ENCODE data around the gene PTPRO. TPM values are rescaled to one million over a fixed set of nuclear protein-coding genes. Genes with fewer than 3 reads are reported as not detected.

Gene PTPRO
- polyA plus RNA-seq, 1 of the 3 experiments (the other 2 are of a cell fraction) = 1.4 TPM

DNA sequence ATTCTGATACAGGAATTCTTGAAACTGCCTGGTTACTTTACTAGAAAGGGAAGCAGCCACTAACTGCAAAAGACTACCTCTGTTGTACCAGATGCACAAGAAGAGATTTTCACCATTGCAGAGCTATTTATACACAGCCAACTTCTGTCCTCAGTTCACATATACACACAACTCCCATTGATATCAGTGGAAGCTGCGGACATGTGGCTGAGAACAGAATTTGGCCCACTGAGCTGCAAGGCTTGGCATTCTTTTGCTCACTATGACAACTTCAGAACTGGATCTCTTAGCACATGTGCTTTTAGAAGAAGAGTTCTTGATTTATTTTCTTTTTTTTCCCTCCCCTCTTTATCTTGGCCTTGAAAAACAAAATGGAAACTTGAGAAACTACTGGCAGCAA is 28.3 kb downstream of the PTPRO start:
- Histone ChIP-seq H2AFZ (ENCODE audit: low read depth) (no peak overlapping the region), H4K20me1 (ENCODE audit: insufficient read depth) (no peaks in the 10 kb centered on the region), H3F3A (replicated peaks; ENCODE audit: insufficient read depth) (no peaks in the 10 kb centered on the region), H3K4me1 (ENCODE audit: control insufficient read depth in 1 of 2, insufficient read depth in 2 of 2, low read depth in 1 of 2, low read length in 1 of 2) (no peaks in the 10 kb centered on the region), H3K4me3 (ENCODE audit: low read depth in 2 of 2, low read length in 1 of 2) (no peak overlapping the region), H3K9ac (no peak overlapping the region), H3K27me3 (ENCODE audit: insufficient read depth) (no peaks in the 10 kb centered on the region), H3K79me2 (ENCODE audit: insufficient read depth) (no peaks in the 10 kb centered on the region), H3K27ac (ENCODE audit: low read depth in 2 of 2, low read length in 1 of 2) (no peak overlapping the region), H3K9me3 (no peaks in the 10 kb centered on the region), H3K9me2 (no peaks in the 10 kb centered on the region), H3K36me3 (replicated peaks in 1 of 2; ENCODE audit: control insufficient read depth in 1 of 2, insufficient read depth in 2 of 2, low read length in 1 of 2) (no peaks in the 10 kb centered on the region), H3K4me2 (no peak overlapping the region)
- CTCF ChIA-PET = no interaction called here
- WGBS (ENCODE audit: low lambda C conversion rate) = 62% methylated on average over 1 of the region's 1 CpG
- POLR2A ChIA-PET = no interaction called here
- DNase-seq = no peak
- TF ChIP-seq SMC3 (IDR thresholded peaks at IDR 0.05; ENCODE audit: low read depth, low read length) (no peak), RFX5 (IDR thresholded peaks at IDR 0.05; ENCODE audit: low read length) (no peak), TEAD4 (IDR thresholded peaks at IDR 0.05; ENCODE audit: borderline replicate concordance, insufficient read depth) (no peak)

DNA sequence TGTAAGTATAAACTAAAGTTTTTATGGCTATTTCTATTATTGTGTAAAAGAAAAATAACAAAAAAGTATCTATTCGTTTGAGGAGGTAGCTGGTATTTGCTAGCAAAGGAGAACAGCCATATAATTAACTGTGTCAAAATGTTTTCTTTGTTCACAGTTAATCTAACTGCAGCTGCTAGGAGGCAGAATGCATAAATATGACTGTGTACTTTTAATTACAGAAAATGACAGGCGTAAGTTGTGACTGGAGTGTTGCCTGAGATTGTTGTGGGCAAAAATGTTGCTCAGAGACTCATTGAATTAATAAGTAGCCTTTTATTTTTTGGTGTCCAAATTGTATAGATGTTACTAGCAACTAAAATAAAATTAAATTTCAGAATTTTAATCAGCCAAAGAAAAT is 33.5 kb downstream of the PTPRO start:
- no peak overlapping the region for H3K9ac ChIP-seq
- ChIA-PET POLR2A (no interaction called here), CTCF (no interaction called here)
- TF ChIP-seq, protein P1, sequence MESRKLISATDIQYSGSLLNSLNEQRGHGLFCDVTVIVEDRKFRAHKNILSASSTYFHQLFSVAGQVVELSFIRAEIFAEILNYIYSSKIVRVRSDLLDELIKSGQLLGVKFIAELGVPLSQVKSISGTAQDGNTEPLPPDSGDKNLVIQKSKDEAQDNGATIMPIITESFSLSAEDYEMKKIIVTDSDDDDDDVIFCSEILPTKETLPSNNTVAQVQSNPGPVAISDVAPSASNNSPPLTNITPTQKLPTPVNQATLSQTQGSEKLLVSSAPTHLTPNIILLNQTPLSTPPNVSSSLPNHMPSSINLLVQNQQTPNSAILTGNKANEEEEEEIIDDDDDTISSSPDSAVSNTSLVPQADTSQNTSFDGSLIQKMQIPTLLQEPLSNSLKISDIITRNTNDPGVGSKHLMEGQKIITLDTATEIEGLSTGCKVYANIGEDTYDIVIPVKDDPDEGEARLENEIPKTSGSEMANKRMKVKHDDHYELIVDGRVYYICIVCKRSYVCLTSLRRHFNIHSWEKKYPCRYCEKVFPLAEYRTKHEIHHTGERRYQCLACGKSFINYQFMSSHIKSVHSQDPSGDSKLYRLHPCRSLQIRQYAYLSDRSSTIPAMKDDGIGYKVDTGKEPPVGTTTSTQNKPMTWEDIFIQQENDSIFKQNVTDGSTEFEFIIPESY (IDR thresholded peaks at IDR 0.05; ENCODE audit: borderline replicate concordance, low read depth) = no peak
- no peak for TF ChIP-seq FOXM1 (IDR thresholded peaks at IDR 0.05; ENCODE audit: low read depth)
- TF ChIP-seq, protein P2, sequence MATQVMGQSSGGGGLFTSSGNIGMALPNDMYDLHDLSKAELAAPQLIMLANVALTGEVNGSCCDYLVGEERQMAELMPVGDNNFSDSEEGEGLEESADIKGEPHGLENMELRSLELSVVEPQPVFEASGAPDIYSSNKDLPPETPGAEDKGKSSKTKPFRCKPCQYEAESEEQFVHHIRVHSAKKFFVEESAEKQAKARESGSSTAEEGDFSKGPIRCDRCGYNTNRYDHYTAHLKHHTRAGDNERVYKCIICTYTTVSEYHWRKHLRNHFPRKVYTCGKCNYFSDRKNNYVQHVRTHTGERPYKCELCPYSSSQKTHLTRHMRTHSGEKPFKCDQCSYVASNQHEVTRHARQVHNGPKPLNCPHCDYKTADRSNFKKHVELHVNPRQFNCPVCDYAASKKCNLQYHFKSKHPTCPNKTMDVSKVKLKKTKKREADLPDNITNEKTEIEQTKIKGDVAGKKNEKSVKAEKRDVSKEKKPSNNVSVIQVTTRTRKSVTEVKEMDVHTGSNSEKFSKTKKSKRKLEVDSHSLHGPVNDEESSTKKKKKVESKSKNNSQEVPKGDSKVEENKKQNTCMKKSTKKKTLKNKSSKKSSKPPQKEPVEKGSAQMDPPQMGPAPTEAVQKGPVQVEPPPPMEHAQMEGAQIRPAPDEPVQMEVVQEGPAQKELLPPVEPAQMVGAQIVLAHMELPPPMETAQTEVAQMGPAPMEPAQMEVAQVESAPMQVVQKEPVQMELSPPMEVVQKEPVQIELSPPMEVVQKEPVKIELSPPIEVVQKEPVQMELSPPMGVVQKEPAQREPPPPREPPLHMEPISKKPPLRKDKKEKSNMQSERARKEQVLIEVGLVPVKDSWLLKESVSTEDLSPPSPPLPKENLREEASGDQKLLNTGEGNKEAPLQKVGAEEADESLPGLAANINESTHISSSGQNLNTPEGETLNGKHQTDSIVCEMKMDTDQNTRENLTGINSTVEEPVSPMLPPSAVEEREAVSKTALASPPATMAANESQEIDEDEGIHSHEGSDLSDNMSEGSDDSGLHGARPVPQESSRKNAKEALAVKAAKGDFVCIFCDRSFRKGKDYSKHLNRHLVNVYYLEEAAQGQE (IDR thresholded peaks at IDR 0.05; ENCODE audit: low read depth, low read length) = no peak
- no peak for TF ChIP-seq GATA2 (CRISPR knock-in tag; IDR thresholded peaks at IDR 0.05)
- no peak for TF ChIP-seq CHD2 (IDR thresholded peaks at IDR 0.05; ENCODE audit: low read length, partially characterized antibody)
- no peak for TF ChIP-seq SMC3 (IDR thresholded peaks at IDR 0.05; ENCODE audit: low read depth, low read length)
- no peak for TF ChIP-seq JUND (IDR thresholded peaks at IDR 0.05)
- TF ChIP-seq MEF2A (IDR thresholded peaks at IDR 0.05; ENCODE audit: borderline replicate concordance, low read depth) = no peak
- TF ChIP-seq RAD21 (IDR thresholded peaks at IDR 0.05; ENCODE audit: low read length) = no peak
- TF ChIP-seq RFX5 (IDR thresholded peaks at IDR 0.05; ENCODE audit: low read length) = no peak
- no peak for TF ChIP-seq RCOR1 (IDR thresholded peaks at IDR 0.05; ENCODE audit: low read length)
- no peak for TF ChIP-seq TCF12 (IDR thresholded peaks at IDR 0.05)
- TF ChIP-seq EZH2phosphoT487 (IDR thresholded peaks at IDR 0.05; ENCODE audit: borderline replicate concordance, low read depth) = no peak
- TF ChIP-seq NRF1 (IDR thresholded peaks at IDR 0.05; ENCODE audit: low read depth, low read length) = no peak
- no peak for TF ChIP-seq RXRA (IDR thresholded peaks at IDR 0.05; ENCODE audit: borderline replicate concordance, low read depth)
- TF ChIP-seq, protein P3, sequence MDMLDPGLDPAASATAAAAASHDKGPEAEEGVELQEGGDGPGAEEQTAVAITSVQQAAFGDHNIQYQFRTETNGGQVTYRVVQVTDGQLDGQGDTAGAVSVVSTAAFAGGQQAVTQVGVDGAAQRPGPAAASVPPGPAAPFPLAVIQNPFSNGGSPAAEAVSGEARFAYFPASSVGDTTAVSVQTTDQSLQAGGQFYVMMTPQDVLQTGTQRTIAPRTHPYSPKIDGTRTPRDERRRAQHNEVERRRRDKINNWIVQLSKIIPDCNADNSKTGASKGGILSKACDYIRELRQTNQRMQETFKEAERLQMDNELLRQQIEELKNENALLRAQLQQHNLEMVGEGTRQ (IDR thresholded peaks at IDR 0.05; ENCODE audit: borderline replicate concordance, low read depth, low read length) = no peak
- H3K27ac ChIP-seq (ENCODE audit: low read depth in 2 of 2, low read length in 1 of 2) = no peak overlapping the region
- H2AFZ ChIP-seq (ENCODE audit: low read depth) = no peak overlapping the region
- H3K79me2 ChIP-seq (ENCODE audit: insufficient read depth) = no peaks in the 10 kb centered on the region
- H3K9me2 ChIP-seq = no peaks in the 10 kb centered on the region
- no peaks in the 10 kb centered on the region for H3K36me3 ChIP-seq (replicated peaks in 1 of 2; ENCODE audit: control insufficient read depth in 1 of 2, insufficient read depth in 2 of 2, low read length in 1 of 2)
- H3K4me3 ChIP-seq (ENCODE audit: low read depth in 2 of 2, low read length in 1 of 2) = no peak overlapping the region
- 63% methylated on average over 2 of the region's 2 CpGs for WGBS (ENCODE audit: low lambda C conversion rate)
- no peaks in the 10 kb centered on the region for H3K27me3 ChIP-seq (ENCODE audit: insufficient read depth)
- H4K20me1 ChIP-seq (ENCODE audit: insufficient read depth) = no peaks in the 10 kb centered on the region
- H3K9me3 ChIP-seq = no peaks in the 10 kb centered on the region
- H3F3A ChIP-seq (replicated peaks; ENCODE audit: insufficient read depth) = no peaks in the 10 kb centered on the region
- no peak for DNase-seq
- H3K4me2 ChIP-seq = no peak overlapping the region
- H3K4me1 ChIP-seq (ENCODE audit: control insufficient read depth in 1 of 2, insufficient read depth in 2 of 2, low read depth in 1 of 2, low read length in 1 of 2) = no peaks in the 10 kb centered on the region

Measured in SK-N-SH (cell line).